Mesenchymal stem cell (in vitro differentiated cells and primary cell): Measurements from ENCODE around the gene USP25.

Experiments used
- DNase-seq: peaks from one replicate; pipeline ENCODE4 v3.0.0-alpha.2; 2013
- H2AFZ ChIP-seq: one replicate; pipeline ENCODE4 v1.6.1; 2013; ENCODE audit warnings: low read depth, mild to moderate bottlenecking, control low read depth, inconsistent platforms, low read length, moderate library complexity
- H2AK5ac ChIP-seq: 2 replicates; pipeline ENCODE4 v1.6.1; 2013; ENCODE audit warnings: low read length, moderate library complexity, mild to moderate bottlenecking, inconsistent platforms; ENCODE audit not compliant: severe bottlenecking
- H2BK120ac ChIP-seq: one replicate; pipeline ENCODE4 v1.6.1; 2013; ENCODE audit warnings: low read depth, mild to moderate bottlenecking, inconsistent platforms, low read length, moderate library complexity
- H2BK12ac ChIP-seq, 2 experiments: one replicate each; pipeline ENCODE4 v1.6.1; 2013; ENCODE audit warnings: inconsistent platforms in 2 of 2, low read length in 2 of 2, mild to moderate bottlenecking in 2 of 2, moderate library complexity in 2 of 2, control low read depth in 1 of 2
- H2BK15ac ChIP-seq: one replicate; pipeline ENCODE4 v1.6.1; 2013; ENCODE audit warnings: mild to moderate bottlenecking, low read depth, inconsistent platforms; ENCODE audit not compliant: poor library complexity, severe bottlenecking
- H2BK5ac ChIP-seq: 2 replicates; pipeline ENCODE4 v1.6.1; 2013; ENCODE audit warnings: low read depth, mild to moderate bottlenecking, low read length, control low read depth, inconsistent platforms; ENCODE audit not compliant: poor library complexity, severe bottlenecking
- H3K14ac ChIP-seq, 2 experiments: one replicate each; pipeline ENCODE4 v1.6.1; 2013; ENCODE audit warnings: inconsistent platforms in 2 of 2, low read length in 2 of 2, control low read depth in 1 of 2, mild to moderate bottlenecking in 1 of 2, moderate library complexity in 1 of 2
- H3K18ac ChIP-seq, 2 experiments: one replicate each; pipeline ENCODE4 v1.6.1; 2013; ENCODE audit warnings: inconsistent platforms in 2 of 2, low read length in 2 of 2, control low read depth in 1 of 2, low read depth in 1 of 2, mild to moderate bottlenecking in 1 of 2
- H3K23ac ChIP-seq, 2 experiments: one replicate each; pipeline ENCODE4 v1.6.1; 2013; ENCODE audit warnings: inconsistent platforms in 2 of 2, low read length in 2 of 2, mild to moderate bottlenecking in 2 of 2, moderate library complexity in 2 of 2, control low read depth in 1 of 2
- H3K27ac ChIP-seq: 2 replicates; pipeline ENCODE4 v1.5.1; 2013; ENCODE audit warnings: mild to moderate bottlenecking, moderate library complexity, low read length, control low read depth, inconsistent platforms; ENCODE audit not compliant: poor library complexity, severe bottlenecking
- H3K27me3 ChIP-seq, 2 experiments: 2 replicates each; pipeline versions ENCODE4 v1.6.1 to v1.7.0; 2013; ENCODE audit warnings: low read length in 2 of 2, mild to moderate bottlenecking in 2 of 2, moderate library complexity in 2 of 2, control low read depth in 1 of 2, inconsistent platforms in 1 of 2; ENCODE audit not compliant: control insufficient read depth in 1 of 2, insufficient read depth in 1 of 2
- H3K36me3 ChIP-seq, 2 experiments: 2 replicates each; pipeline versions ENCODE4 v1.6.1 to v1.7.0; 2013; ENCODE audit warnings: low read length in 2 of 2, control low read depth in 1 of 2, inconsistent platforms in 1 of 2, low read depth in 1 of 2, mild to moderate bottlenecking in 1 of 2; ENCODE audit not compliant: insufficient read depth in 2 of 2, control insufficient read depth in 1 of 2
- H3K4ac ChIP-seq, 2 experiments: one replicate each; pipeline ENCODE4 v1.6.1; 2013; ENCODE audit warnings: inconsistent platforms in 2 of 2, low read length in 2 of 2, mild to moderate bottlenecking in 2 of 2, moderate library complexity in 2 of 2, control low read depth in 1 of 2, low read depth in 1 of 2
- H3K4me1 ChIP-seq: 2 replicates; pipeline ENCODE4 v1.6.1; 2013; ENCODE audit warnings: low read depth, low read length, control low read depth; ENCODE audit not compliant: control insufficient read depth, insufficient read depth
- H3K4me2 ChIP-seq: 2 replicates; pipeline ENCODE4 v1.6.1; 2013; ENCODE audit warnings: low read length, mild to moderate bottlenecking, inconsistent platforms; ENCODE audit not compliant: poor library complexity, severe bottlenecking
- H3K4me3 ChIP-seq, 2 experiments: 2 replicates each; pipeline versions ENCODE4 v1.5.1 to v1.7.0; 2013; ENCODE audit warnings: low read length in 2 of 2, mild to moderate bottlenecking in 2 of 2, control low read depth in 1 of 2, low read depth in 1 of 2; ENCODE audit not compliant: insufficient read depth in 1 of 2
- H3K79me1 ChIP-seq: replicated peaks from 2 replicates; pipeline ENCODE4 v1.6.1; 2013; ENCODE audit warnings: mild to moderate bottlenecking, control low read depth, low read length, inconsistent platforms; ENCODE audit not compliant: poor library complexity, severe bottlenecking
- H3K9ac ChIP-seq: 2 replicates; pipeline ENCODE4 v1.7.0; 2013; ENCODE audit warnings: mild to moderate bottlenecking, low read length, moderate library complexity
- H3K9me3 ChIP-seq: 2 replicates; pipeline ENCODE4 v1.7.0; 2013; ENCODE audit warnings: mild to moderate bottlenecking, low read length; ENCODE audit not compliant: control insufficient read depth
- H4K8ac ChIP-seq: one replicate; pipeline ENCODE4 v1.6.1; 2013; ENCODE audit warnings: inconsistent platforms, mild to moderate bottlenecking, low read length, moderate library complexity
- H4K91ac ChIP-seq: one replicate; pipeline ENCODE4 v1.6.1; 2013; ENCODE audit warnings: mild to moderate bottlenecking, low read length, inconsistent platforms
- WGBS: methylation state at CpG from one replicate; pipeline ENCODE4 v1.1.7; 2013; ENCODE audit warnings: mixed read lengths; 5-methylcytosine and 5-hydroxymethylcytosine counted together

USP25 gene

GRCh38 chr21:15852146-15852545 lies 122.4 kb downstream of the USP25 start:
- Histone ChIP-seq H3K14ac (no peak overlapping the region), H3K36me3 (peaks cover 0 to 32% of the 10 kb centered on the region in 2 experiments), H3K18ac (no peak overlapping the region), H3K23ac (no peak overlapping the region), H3K4me2 (no peak overlapping the region), H3K4ac (no peak overlapping the region), H4K8ac (no peak overlapping the region), H4K91ac (no peak overlapping the region), H3K27me3 (no peaks in the 10 kb centered on the region), H2BK5ac (no peak overlapping the region), H3K4me1 (no peaks in the 10 kb centered on the region), H3K9me3 (no peaks in the 10 kb centered on the region), H3K9ac (no peak overlapping the region), H3K79me1 (peaks cover 6% of the 10 kb centered on the region), H2AK5ac (no peak overlapping the region), H2BK12ac (no peak overlapping the region), H2BK15ac (no peak overlapping the region), H3K27ac (no peak overlapping the region), H2BK120ac (no peak overlapping the region), H3K4me3 (no peak overlapping the region), H2AFZ (no peak overlapping the region)
- 85% methylated on average over 3 of the region's 3 CpGs for WGBS
- no peak for DNase-seq

GRCh38 chr21:15853126-15853525 lies 123.3 kb downstream of the USP25 start:
- WGBS = 97% methylated on average over 2 of the region's 3 CpGs

GRCh38 chr21:15856813-15857212 lies 127.0 kb downstream of the USP25 start:
- H3K18ac ChIP-seq = no peak overlapping the region
- no peaks in the 10 kb centered on the region for H3K4me1 ChIP-seq
- H3K27ac ChIP-seq = no peak overlapping the region
- no peak for DNase-seq
- no peak overlapping the region for H3K4ac ChIP-seq
- no peak overlapping the region for H3K23ac ChIP-seq
- H3K79me1 ChIP-seq = peaks cover 8% of the 10 kb centered on the region
- no peak overlapping the region for H3K4me2 ChIP-seq
- no peak overlapping the region for H2BK120ac ChIP-seq
- H2BK5ac ChIP-seq = no peak overlapping the region
- no peaks in the 10 kb centered on the region for H3K9me3 ChIP-seq
- no peak overlapping the region for H3K14ac ChIP-seq
- peaks cover 0 to 24% of the 10 kb centered on the region in 2 experiments for H3K36me3 ChIP-seq
- H2BK15ac ChIP-seq = no peak overlapping the region
- no peak overlapping the region for H2AFZ ChIP-seq
- no peak overlapping the region for H4K8ac ChIP-seq
- WGBS = no CpG with 5 or more reads among the region's 1 CpG
- no peak overlapping the region for H4K91ac ChIP-seq
- no peak overlapping the region for H3K4me3 ChIP-seq
- no peak overlapping the region for H3K9ac ChIP-seq
- no peak overlapping the region for H2AK5ac ChIP-seq
- H3K27me3 ChIP-seq = no peaks in the 10 kb centered on the region
- H2BK12ac ChIP-seq = no peak overlapping the region

More at GRCh38 chr21:15853126-15853525, 123.3 kb downstream of the USP25 start:
- Histone ChIP-seq H2BK12ac (no peak overlapping the region), H3K27me3 (no peaks in the 10 kb centered on the region), H3K14ac (no peak overlapping the region), H3K4me3 (no peak overlapping the region), H3K4me2 (no peak overlapping the region), H3K9ac (no peak overlapping the region), H2AK5ac (no peak overlapping the region), H3K4ac (no peak overlapping the region), H3K79me1 (peaks cover 6% of the 10 kb centered on the region), H2BK5ac (no peak overlapping the region), H3K27ac (no peak overlapping the region), H2BK15ac (no peak overlapping the region), H3K9me3 (no peaks in the 10 kb centered on the region), H4K8ac (no peak overlapping the region), H3K18ac (no peak overlapping the region), H3K23ac (no peak overlapping the region), H4K91ac (no peak overlapping the region), H3K4me1 (no peaks in the 10 kb centered on the region), H2BK120ac (no peak overlapping the region), H2AFZ (no peak overlapping the region), H3K36me3 (peaks cover 0 to 29% of the 10 kb centered on the region in 2 experiments)
- DNase-seq = no peak

- H2BK120ac ChIP-seq = no peak overlapping the region
- H3K9me3 ChIP-seq = no peaks in the 10 kb centered on the region
- no peak overlapping the region for H2BK5ac ChIP-seq
- H3K23ac ChIP-seq = no peak overlapping the region
- no peak overlapping the region for H3K4me2 ChIP-seq
- H3K27me3 ChIP-seq = no peaks in the 10 kb centered on the region
- WGBS = 40% methylated on average over 1 of the region's 2 CpGs
- no peak overlapping the region for H2AFZ ChIP-seq
- H2BK12ac ChIP-seq = no peak overlapping the region
- no peak overlapping the region for H3K18ac ChIP-seq
- DNase-seq = no peak
- peaks cover 0 to 24% of the 10 kb centered on the region in 2 experiments for H3K36me3 ChIP-seq
- peaks cover 8% of the 10 kb centered on the region for H3K79me1 ChIP-seq
- H3K4me1 ChIP-seq = no peaks in the 10 kb centered on the region
- H2AK5ac ChIP-seq = no peak overlapping the region
- no peak overlapping the region for H4K8ac ChIP-seq
- no peak overlapping the region for H3K9ac ChIP-seq
- H3K4me3 ChIP-seq = no peak overlapping the region
- no peak overlapping the region for H4K91ac ChIP-seq
- H3K14ac ChIP-seq = no peak overlapping the region
- no peak overlapping the region for H3K4ac ChIP-seq
- no peak overlapping the region for H3K27ac ChIP-seq
- no peak overlapping the region for H2BK15ac ChIP-seq
Observed at GRCh38 chr21:15857740-15858139, 128.0 kb downstream of the USP25 start.
